HepG2 (cell line): ENCODE measurements around the gene ATRIP. TPM values are rescaled to one million over a fixed set of nuclear protein-coding genes. Genes with fewer than 3 reads are reported as not detected.
A peak's percentile ranks its signal among the peaks of the same experiment; 100 is the strongest.

ENCODE experiments used
- ATF7 ChIP-seq, 2 experiments: fragments of 450-650 bp in 1 of 2; sonication (generic) in 1 of 2; formaldehyde crosslinking in 1 of 2; IDR thresholded peaks; 2 replicates each; pipeline versions ENCODE4 v1.4.0 to v1.6.1; 2016 to 2020; ENCODE audit warnings: antibody characterized with exemption in 1 of 2, mild to moderate bottlenecking in 1 of 2, missing genetic modification reagents in 1 of 2
- DMTF1 ChIP-seq: sonication (generic); formaldehyde crosslinking; IDR thresholded peaks from 2 replicates; pipeline ENCODE4 v1.4.0; 2020; ENCODE audit warnings: mild to moderate bottlenecking, missing genetic modification reagents
- FOXP1 ChIP-seq, 2 experiments: fragments of 450-650 bp in 1 of 2; IDR thresholded peaks; 2 replicates each; pipeline ENCODE4 v1.6.1; 2017 to 2018; ENCODE audit warnings: antibody characterized with exemption in 1 of 2
- GLI4 ChIP-seq: sonication (generic); formaldehyde crosslinking; IDR thresholded peaks from 2 replicates; pipeline ENCODE4 v1.5.1; 2020; ENCODE audit warnings: missing genetic modification reagents, mild to moderate bottlenecking, moderate library complexity, borderline replicate concordance
- HNRNPH1 ChIP-seq: fragments of 200-400 bp; formaldehyde crosslinking; optimal IDR thresholded peaks from 2 replicates; pipeline ENCODE3; 2017; ENCODE audit warnings: mild to moderate bottlenecking, low read depth, low read length
- ISX ChIP-seq: sonication (generic); formaldehyde crosslinking; conservative IDR thresholded peaks from 2 replicates; pipeline ENCODE4 v1.5.0; 2020; ENCODE audit warnings: missing genetic modification reagents
- PPARG ChIP-seq: conservative IDR thresholded peaks from 2 replicates; pipeline ENCODE4 v1.6.1; 2016; ENCODE audit warnings: missing biosample characterization, missing genetic modification reagents
- SMAD1 ChIP-seq: sonication (generic); formaldehyde crosslinking; IDR thresholded peaks from 2 replicates; pipeline ENCODE4 v1.4.0; 2020; ENCODE audit warnings: missing genetic modification reagents, low read depth, mild to moderate bottlenecking, borderline replicate concordance
- SRSF1 ChIP-seq: fragments of 200-400 bp; formaldehyde crosslinking; optimal IDR thresholded peaks from 2 replicates; pipeline ENCODE3; 2017; ENCODE audit warnings: mild to moderate bottlenecking, low read depth, low read length, moderate library complexity
- TBX2 ChIP-seq: sonication (generic); formaldehyde crosslinking; IDR thresholded peaks from 2 replicates; pipeline ENCODE4 v1.5.0; 2020; ENCODE audit warnings: missing genetic modification reagents, mild to moderate bottlenecking, borderline replicate concordance
- THAP11 ChIP-seq: IDR thresholded peaks from 2 replicates; pipeline ENCODE4 v1.6.1; 2016; ENCODE audit warnings: missing biosample characterization, missing genetic modification reagents
- ZBTB21 ChIP-seq: sonication (generic); formaldehyde crosslinking; IDR thresholded peaks from 2 replicates; pipeline ENCODE4 v1.4.0; 2020; ENCODE audit warnings: missing genetic modification reagents
- ZNF496 ChIP-seq: sonication (generic); formaldehyde crosslinking; IDR thresholded peaks from 2 replicates; pipeline ENCODE4 v1.8.1; 2023; ENCODE audit warnings: mild to moderate bottlenecking, moderate library complexity, missing genetic modification reagents; ENCODE audit not compliant: insufficient replicate concordance
- ZNF615 ChIP-seq: sonication (generic); formaldehyde crosslinking; IDR thresholded peaks from 2 replicates; pipeline ENCODE4 v1.5.0; 2020; ENCODE audit warnings: mild to moderate bottlenecking, missing genetic modification reagents, borderline replicate concordance
- ZNF772 ChIP-seq: sonication (generic); formaldehyde crosslinking; IDR thresholded peaks from 2 replicates; pipeline ENCODE4 v1.5.0; 2020; ENCODE audit warnings: mild to moderate bottlenecking, missing genetic modification reagents
- ZNF776 ChIP-seq: sonication (generic); formaldehyde crosslinking; IDR thresholded peaks from 2 replicates; pipeline ENCODE4 v1.4.0; 2020; ENCODE audit warnings: mild to moderate bottlenecking, missing genetic modification reagents
- polyA plus RNA-seq, 8 experiments: library from polyadenylated mRNA; depleted of rRNA in 3 of 8; stranded (reverse) in 7 of 8; unstranded in 1 of 8; fragments of >200 nt; fragmentation: Illumina TruSeq in 4 of 8; extraction: Trizol in 4 of 8; gene quantifications; 2 replicates each; pipeline versions ENCODE4 v1.2.1 to v1.2.3, GENCODE V29; 2011 to 2016; ENCODE audit warnings: low read depth in 4 of 8, missing spikeins in 1 of 8, mixed read lengths in 1 of 8; ENCODE audit not compliant: insufficient read depth in 1 of 8
- total RNA-seq, 5 experiments: library from RNA; depleted of rRNA; stranded (reverse); fragments of >200 nt; fragmentation: Illumina TruSeq; extraction: Trizol; gene quantifications; 2 replicates each; pipeline ENCODE4 v1.2.3, GENCODE V29; 2016; ENCODE audit warnings: low read depth in 1 of 5
- TF ChIP-seq, protein P1 (sequence below): sonication (generic); formaldehyde crosslinking; conservative IDR thresholded peaks from 2 replicates; pipeline ENCODE4 v1.4.0; 2020; ENCODE audit warnings: missing genetic modification reagents
- TF ChIP-seq, protein P2 (sequence below), 2 experiments: sonication (generic) in 1 of 2; formaldehyde crosslinking in 1 of 2; IDR thresholded peaks; 2 replicates each; pipeline versions ENCODE4 v1.4.0 to v1.6.1; 2018 to 2020; ENCODE audit warnings: missing genetic modification reagents in 2 of 2, borderline replicate concordance in 1 of 2, low read depth in 1 of 2, mild to moderate bottlenecking in 1 of 2, missing biosample characterization in 1 of 2
- TF ChIP-seq, protein P3 (sequence below): sonication (generic); formaldehyde crosslinking; IDR thresholded peaks from 2 replicates; pipeline ENCODE4 v1.5.0; 2020; ENCODE audit warnings: missing genetic modification reagents

ATRIP gene
- total and polyA plus RNA-seq, 2 of the 13 experiments (the other 11 are each of a cell fraction or from before 2014, with no cell fraction given) = 5.1 to 12.5 TPM

DNA sequence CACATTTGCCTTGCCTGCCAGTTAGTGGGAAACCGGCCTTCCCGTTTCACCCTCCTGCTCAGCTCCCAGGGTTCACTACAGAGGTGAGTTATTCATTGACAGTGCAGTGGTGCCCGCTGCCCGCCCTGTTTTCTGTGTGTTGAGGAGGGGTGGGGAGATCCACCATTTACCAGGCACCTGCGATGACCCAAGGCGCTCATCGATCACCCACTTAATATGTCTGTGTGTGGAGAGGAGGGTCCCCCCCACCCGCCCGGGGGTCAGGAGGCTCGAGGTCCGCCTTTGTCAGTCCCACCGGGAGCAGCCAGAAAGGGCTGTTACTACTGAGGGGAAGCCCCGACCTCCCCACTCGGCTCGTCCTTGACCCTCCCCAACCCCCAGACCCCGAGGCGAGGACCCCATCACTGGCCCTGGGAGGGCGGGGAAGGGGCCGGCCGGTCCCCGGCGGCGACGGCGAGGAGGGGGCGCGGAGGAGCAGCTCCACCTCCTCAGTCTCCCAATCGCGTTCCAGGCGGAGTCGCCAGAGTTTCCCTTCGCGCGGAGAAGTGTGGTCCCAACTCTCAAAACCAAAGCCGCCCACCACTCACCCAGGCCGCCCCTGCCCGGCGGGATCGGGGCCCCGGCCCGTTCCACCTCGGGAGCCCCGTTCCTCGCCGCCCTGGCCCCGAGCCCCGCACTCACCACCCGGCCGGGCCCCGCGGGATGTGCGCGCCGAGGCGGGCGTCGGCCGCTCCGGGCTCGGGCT is 17.8 kb upstream of the ATRIP start (continued):
- TF ChIP-seq HNRNPH1 = peak; percentile 12
- TF ChIP-seq ZNF615 (CRISPR knock-in tag) = no peak
- TF ChIP-seq, protein P1, sequence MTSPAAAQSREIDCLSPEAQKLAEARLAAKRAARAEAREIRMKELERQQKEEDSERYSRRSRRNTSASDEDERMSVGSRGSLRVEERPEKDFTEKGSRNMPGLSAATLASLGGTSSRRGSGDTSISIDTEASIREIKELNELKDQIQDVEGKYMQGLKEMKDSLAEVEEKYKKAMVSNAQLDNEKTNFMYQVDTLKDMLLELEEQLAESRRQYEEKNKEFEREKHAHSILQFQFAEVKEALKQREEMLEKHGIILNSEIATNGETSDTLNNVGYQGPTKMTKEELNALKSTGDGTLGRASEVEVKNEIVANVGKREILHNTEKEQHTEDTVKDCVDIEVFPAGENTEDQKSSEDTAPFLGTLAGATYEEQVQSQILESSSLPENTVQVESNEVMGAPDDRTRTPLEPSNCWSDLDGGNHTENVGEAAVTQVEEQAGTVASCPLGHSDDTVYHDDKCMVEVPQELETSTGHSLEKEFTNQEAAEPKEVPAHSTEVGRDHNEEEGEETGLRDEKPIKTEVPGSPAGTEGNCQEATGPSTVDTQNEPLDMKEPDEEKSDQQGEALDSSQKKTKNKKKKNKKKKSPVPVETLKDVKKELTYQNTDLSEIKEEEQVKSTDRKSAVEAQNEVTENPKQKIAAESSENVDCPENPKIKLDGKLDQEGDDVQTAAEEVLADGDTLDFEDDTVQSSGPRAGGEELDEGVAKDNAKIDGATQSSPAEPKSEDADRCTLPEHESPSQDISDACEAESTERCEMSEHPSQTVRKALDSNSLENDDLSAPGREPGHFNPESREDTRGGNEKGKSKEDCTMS (CRISPR knock-in tag) = no peak
- TF ChIP-seq GLI4 (CRISPR knock-in tag) = no peak
- TF ChIP-seq, protein P2, sequence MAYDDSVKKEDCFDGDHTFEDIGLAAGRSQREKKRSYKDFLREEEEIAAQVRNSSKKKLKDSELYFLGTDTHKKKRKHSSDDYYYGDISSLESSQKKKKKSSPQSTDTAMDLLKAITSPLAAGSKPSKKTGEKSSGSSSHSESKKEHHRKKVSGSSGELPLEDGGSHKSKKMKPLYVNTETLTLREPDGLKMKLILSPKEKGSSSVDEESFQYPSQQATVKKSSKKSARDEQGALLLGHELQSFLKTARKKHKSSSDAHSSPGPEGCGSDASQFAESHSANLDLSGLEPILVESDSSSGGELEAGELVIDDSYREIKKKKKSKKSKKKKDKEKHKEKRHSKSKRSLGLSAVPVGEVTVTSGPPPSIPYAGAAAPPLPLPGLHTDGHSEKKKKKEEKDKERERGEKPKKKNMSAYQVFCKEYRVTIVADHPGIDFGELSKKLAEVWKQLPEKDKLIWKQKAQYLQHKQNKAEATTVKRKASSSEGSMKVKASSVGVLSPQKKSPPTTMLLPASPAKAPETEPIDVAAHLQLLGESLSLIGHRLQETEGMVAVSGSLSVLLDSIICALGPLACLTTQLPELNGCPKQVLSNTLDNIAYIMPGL (CRISPR knock-in tag; IDR thresholded peaks at IDR 0.05; ENCODE audit: borderline replicate concordance in 1 of 2, low read depth in 1 of 2) = 0 out of 4 replicates have a peak, but pooled peaks of 1 of the 2 experiments have one; percentile 38
- TF ChIP-seq TBX2 (CRISPR knock-in tag) = peak; percentile 79; the same call in 1 of the 2 replicates
- TF ChIP-seq PPARG (CRISPR knock-in tag) = no peak
- TF ChIP-seq ZBTB21 (CRISPR knock-in tag) = no peak
- TF ChIP-seq, protein P3, sequence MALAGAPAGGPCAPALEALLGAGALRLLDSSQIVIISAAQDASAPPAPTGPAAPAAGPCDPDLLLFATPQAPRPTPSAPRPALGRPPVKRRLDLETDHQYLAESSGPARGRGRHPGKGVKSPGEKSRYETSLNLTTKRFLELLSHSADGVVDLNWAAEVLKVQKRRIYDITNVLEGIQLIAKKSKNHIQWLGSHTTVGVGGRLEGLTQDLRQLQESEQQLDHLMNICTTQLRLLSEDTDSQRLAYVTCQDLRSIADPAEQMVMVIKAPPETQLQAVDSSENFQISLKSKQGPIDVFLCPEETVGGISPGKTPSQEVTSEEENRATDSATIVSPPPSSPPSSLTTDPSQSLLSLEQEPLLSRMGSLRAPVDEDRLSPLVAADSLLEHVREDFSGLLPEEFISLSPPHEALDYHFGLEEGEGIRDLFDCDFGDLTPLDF (CRISPR knock-in tag) = 0 out of 2 replicates have a peak, but pooled peaks have one; percentile 32
- no peak for TF ChIP-seq ZNF776
- TF ChIP-seq DMTF1 (CRISPR knock-in tag) = no peak
- no peak for TF ChIP-seq ZNF496 (CRISPR knock-in tag)
- TF ChIP-seq SRSF1 = no peak
- TF ChIP-seq ZNF772 (CRISPR knock-in tag) = no peak
- no peak for TF ChIP-seq ATF7 (IDR thresholded peaks at IDR 0.05)
- no peak for TF ChIP-seq ATF7 (CRISPR knock-in tag; IDR thresholded peaks at IDR 0.05)
- no peak for TF ChIP-seq SMAD1 (CRISPR knock-in tag)
- TF ChIP-seq FOXP1 (IDR thresholded peaks at IDR 0.05) = no peak
- TF ChIP-seq FOXP1 (CRISPR knock-in tag; IDR thresholded peaks at IDR 0.05) = no peak; the same call in 1 of the 2 replicates
- TF ChIP-seq ISX (CRISPR knock-in tag) = no peak
- 0 out of 2 replicates have a peak, but pooled peaks have one; percentile 18 for TF ChIP-seq THAP11 (CRISPR knock-in tag)
